Hematopoietic multipotent progenitor cell treated with erythropoietin and hydrocortisone succinate and interleukin-3 and kit ligand, for 15 days (in vitro differentiated cells): ENCODE results near the gene GPRIN2.
"Not testable (repeated sequence)": the region's sequence is repeated elsewhere in the genome, so short reads cannot be mapped to it uniquely, and the experiment has no call there.

Experiments
- DNase-seq: peaks from one replicate; pipeline ENCODE4 v3.0.0-alpha.2; 2015; ENCODE audit warnings: low spot score

Gene GPRIN2

GRCh38 chr10:46537309-46537708 lies 19.1 kb downstream of the GPRIN2 start:
- no peak for DNase-seq

- DNase-seq: no peak
These were observed 19.7 kb downstream of the GPRIN2 start for GRCh38 chr10:46536781-46537180.

DNA sequence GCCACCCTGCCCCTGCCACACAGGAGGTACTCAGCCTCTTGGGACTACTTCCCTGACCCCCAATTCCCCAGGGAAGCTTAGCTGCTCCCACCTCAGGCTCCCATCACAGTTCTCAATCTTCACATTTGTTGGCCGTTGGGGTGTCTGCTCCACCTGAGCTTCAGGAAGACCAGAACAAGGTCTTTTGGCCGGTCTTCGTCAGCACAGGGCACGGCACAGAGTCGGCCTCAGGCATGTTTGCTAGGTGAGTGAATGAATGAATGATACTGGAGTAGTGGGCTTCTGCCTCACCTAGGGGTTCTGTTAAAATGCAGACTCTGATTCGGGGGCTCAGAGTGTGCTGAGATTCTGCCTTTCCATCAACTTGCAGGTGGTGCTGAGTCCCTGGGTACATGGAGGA lies 20.3 kb downstream of the GPRIN2 start:
- no peak for DNase-seq

DNA sequence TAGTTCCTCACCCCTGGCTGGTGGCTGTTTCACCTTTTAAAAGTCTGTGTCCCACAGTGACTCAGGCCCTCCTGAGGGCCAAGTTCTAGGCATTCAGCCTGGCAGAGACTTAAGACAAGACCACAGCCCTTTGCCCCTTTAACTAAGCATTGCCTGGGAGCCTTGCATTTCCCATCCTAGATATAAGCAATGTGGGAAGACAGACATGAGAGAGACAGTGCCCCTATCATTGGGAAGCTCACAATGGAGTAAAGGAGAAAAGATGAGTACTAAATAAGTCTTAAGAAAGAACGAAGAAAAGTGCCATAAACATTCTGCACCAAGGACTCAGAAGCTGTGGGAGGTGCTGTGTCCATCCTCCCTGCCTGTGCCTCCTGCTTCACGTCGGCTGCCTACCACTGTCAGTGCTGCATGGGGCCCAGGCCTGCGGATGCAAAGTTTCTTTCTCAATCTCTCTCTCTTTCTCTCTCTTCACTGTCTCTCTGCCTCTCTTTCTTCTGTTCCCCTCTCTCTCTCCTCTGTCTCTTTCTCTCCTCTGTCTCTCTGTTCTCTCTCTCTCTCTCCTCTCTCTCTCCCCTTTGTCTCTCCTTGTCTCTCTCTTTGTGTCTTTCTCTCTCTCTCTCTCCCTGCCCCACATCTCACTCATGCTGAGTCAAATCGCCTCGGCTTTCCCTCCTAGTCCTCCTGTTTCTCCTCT lies 21.5 kb downstream of the GPRIN2 start:
- no peak for DNase-seq

GRCh38 chr10:46532256-46532655 lies 24.2 kb downstream of the GPRIN2 start:
- DNase-seq: not testable (repeated sequence)

DNA sequence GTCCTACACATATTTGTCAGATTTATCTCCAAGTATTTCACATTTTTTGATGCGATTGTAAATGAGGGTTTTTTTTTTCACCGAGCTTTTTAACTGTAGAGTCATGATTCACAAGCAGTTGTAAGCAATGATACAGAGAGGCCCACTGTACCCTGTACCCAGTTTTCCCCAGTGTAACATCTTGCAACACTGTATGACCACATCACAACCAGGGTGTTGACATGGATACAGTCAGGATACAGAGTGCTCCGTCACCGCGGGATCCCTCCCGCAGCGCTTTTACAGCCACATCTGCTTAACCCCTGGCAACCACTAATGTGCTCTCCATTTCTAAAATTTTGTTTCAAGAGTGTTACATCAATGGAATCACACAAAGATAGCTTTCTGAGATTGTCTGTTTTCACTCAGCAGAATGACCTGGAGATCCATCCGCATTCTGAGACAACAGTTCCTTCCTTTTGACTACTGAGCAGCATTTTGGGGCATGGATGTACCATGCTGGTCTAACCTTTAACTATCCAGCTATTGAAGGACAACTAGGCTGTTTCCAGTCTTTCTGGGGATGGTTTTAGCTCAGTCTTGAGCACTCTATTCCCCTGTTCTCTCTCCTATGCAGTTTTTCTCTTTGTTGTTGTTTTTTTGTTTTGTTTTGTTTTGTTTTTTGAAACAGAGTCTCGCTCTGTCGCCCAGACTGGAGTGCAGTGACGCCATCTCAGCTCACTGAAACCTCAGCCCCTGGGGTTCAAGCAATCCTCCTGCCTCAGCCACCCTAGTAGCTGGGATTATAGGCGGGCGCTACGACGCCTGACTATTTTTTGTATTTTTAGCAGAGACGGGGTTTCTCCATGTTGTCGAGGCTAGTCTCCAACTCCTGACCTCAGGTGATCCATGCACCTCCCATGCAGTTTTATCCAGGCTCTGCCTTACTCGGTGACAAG lies 25.9 kb downstream of the GPRIN2 start:
- no peak for DNase-seq

- not testable (repeated sequence) for DNase-seq
These were observed 26.7 kb downstream of the GPRIN2 start for GRCh38 chr10:46529742-46530141.

DNA sequence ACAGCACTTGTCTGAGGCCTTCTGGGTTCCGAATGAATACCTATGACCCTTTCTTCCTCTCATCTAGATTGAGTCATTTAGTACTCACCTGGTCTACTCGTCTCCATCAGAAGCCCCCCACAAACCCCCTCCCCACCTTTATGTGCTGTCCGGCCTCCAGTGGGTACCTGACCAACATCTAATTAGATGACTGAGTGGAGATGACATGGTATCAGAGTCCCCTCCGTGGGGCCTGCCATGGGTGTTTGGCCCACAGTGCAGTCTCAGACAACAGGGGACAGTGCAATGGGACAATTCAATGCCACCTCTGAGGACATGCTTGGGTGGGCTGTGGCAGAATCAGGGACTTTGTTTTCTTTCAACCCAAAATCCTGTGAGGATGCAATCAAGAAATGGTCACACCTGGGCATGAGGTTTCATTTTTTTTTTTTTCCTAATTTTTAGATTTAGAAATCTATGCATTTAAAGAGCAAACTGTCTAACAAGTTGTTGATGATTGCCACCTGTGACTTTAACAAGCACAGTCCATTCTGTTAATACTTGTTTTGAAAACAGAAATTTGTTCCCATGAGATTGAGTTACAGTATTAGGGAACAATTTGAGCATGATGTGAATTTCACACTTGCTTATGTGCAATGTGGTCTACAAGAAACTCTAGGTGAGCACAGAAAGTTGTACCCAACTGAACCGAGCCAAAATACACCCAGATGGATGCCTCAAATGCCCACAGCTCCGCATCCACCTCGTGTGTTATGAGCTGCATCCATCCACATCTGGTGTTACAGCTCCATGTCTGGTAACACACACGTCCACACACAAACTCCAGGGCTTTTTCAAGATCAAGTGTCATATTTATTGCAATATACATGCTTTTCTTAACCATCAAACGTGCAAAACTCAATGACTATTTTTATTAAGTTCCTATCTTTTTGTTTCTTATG lies 27.5 kb downstream of the GPRIN2 start:
- DNase-seq: no peak

- DNase-seq: no peak
These were observed 28.2 kb downstream of the GPRIN2 start for GRCh38 chr10:46528171-46528671.

- DNase-seq: no peak
These were observed 29.1 kb downstream of the GPRIN2 start for GRCh38 chr10:46527241-46527811.

DNA sequence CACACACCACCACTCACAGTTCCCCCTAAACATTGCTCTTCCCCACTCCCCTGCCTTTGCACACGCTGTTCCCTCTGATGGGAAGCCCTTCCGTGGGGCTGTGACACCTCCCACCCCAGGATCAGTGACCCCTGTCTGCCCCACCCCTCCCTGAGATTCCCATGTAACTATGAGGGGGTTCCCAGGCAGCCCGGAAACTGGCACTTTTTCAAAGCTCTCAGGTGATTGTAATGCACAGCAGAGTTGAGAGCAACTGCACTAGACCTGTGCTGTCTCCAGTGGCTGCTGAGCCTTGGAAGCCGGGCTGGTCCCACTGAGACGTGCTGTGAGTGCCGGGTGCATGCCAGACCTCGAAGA lies 29.8 kb downstream of the GPRIN2 start:
- DNase-seq: no peak

DNA sequence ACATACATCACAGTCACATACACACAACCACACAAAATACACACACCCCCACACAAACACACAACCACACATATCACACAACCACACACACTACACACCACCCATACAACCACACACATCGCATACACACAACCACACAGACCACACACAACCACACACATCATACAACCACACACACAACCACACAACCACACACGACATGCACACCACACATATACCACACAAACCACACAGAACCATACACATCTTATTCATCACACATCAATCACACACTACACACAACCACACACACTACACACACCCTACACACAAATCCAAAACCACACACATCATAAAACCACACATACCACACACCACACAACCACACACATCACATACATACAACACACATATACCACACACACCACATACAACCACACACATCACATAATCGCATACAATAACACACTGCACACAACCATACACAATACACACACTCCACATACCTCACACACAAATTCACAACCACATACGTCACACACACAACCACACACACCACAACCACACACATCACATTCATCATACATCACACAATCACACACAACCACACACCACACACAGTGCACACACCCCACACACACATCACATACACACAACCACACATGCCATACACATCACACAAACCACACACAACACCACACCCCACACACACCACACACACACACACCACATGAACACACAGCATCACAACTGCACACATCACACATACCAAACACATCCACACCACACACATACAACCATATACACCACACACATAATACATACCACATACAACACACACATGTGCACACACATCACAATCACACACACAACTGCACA lies 30.4 kb downstream of the GPRIN2 start:
- DNase-seq: no peak

- DNase-seq: no peak
These were observed 31.2 kb downstream of the GPRIN2 start for GRCh38 chr10:46525177-46525823.

DNA sequence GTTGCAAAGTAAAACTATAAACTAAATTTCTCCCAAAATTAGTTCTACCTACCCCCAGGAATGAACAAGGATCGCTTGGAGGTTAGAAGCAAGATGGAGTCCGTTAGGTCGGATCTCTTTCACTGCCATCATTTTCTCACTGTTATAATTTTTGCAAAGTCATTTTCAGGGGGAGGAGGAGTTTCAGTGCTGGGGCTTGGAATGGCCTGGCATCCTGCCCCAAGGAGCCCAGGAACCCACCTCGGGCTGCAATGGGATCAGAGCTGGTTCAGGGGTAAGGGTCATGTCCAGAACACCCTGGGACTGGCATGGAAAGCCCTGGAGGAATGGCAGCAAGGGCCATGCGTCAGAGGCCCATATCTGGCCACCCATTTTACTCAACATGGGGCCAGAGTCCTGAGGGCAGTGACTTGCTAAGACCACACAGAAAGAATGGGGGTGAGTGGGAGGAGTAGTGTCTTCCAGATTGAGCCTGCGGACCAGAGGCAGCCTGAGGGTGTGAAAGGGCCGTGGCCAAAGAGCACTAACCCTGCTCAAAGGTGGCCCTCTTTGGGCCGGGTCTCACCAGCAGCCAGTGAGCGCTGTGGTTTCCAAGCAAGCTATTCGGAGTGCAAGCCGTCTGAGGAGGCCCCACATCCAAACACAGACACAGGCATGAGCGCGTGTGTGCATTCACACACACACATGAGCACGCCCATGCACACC lies 31.8 kb downstream of the GPRIN2 start:
- DNase-seq: no peak

GRCh38 chr10:46523962-46524471 lies 32.4 kb downstream of the GPRIN2 start:
- no peak for DNase-seq

DNA sequence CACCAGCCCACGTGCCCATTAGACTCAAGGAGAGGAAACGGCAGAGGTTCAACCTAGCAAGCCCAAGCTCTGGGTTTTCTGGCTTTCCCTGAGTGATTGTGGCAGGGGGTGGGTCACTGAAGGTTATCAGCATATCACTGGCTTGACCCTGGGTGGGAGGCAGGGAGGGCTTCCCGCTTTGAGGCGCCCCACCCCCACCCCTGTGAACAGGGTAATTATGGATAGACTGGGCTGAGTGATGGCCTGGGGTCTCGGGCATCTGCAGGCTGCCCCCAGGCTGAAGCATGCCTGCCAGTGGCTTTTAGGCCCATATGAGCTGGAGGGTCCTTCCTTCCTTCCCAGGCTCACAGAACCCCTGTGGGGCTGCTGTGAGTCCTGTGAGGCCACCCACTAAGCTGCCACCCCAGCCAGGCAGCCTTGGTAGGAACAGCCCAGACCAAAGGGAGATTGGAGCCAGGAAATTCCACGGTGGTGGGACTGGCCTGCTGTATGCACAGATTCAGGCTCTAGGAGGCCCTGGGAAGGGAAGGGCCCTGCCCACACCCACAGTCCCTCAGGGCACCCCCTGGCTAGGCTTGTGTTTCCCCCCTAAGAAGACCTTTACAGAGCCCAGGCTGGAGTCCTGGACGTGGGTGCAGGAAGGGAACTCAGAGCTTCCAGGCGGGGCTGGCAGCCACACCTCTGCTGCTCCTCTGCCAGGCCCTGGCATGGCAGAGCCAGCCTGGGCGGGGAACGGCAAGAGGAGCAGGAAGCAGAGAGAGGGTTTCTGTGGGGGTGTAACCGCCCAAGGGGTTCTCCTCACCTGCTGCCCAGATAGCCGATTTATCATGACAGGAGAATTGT lies 33.1 kb downstream of the GPRIN2 start:
- DNase-seq: no peak

GRCh38 chr10:46522295-46523118 lies 34.0 kb downstream of the GPRIN2 start:
- no peak for DNase-seq
